Spleen (tissue), 7 donors: ENCODE measurements around the gene LCE6A.

Experiments used
- POLR2A ChIP-seq, 3 donors: fragments of 450-650 bp; IDR thresholded peaks; one replicate each; pipeline ENCODE4 v1.5.1; 2017; ENCODE audit warnings: antibody characterized with exemption in 3 of 3, mild to moderate bottlenecking in 1 of 3
- TF ChIP-seq, protein P1 (sequence below), 11 experiments: fragments of 200-600 bp in 7 of 11; fragments of 450-650 bp in 4 of 11; sonication (generic) in 4 of 11; IDR thresholded peaks in 8 of 11; conservative IDR thresholded peaks in 3 of 11; 1 replicate in 7 of 11; 2 replicates in 4 of 11; pipeline versions ENCODE4 v1.4.0 to v1.8.0; 2016 to 2021; ENCODE audit warnings: antibody characterized with exemption in 11 of 11, inconsistent platforms in 4 of 11, mild to moderate bottlenecking in 1 of 11
- donor health status: DM: no; HTN: no; CAD: no; lungs with moderate emphysema.
- donor health status: DM: no; HTN: no; CAD: no.
- donor health status: DM: no; HTN: no; CAD: no.

DNA sequence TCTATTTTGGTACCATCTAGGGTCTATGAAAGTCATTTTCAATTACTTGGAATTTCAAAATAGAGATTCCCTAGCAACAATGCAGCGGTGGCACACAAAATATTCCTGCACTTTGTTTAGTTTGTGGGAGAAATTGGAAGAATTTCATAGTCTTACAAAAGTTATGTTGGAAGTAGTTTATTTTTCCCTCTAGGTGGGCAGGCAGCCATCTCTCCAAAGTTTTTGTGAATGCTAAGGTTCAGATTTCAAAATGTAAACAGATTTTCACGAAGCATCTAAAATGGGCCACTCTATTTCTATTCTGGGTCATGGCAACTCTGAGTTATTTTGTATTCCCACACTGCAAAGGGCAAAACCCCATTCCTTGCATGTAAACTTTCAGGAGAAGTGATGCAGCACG lies 43.4 kb downstream of the LCE6A start:
- TF ChIP-seq, protein P1, sequence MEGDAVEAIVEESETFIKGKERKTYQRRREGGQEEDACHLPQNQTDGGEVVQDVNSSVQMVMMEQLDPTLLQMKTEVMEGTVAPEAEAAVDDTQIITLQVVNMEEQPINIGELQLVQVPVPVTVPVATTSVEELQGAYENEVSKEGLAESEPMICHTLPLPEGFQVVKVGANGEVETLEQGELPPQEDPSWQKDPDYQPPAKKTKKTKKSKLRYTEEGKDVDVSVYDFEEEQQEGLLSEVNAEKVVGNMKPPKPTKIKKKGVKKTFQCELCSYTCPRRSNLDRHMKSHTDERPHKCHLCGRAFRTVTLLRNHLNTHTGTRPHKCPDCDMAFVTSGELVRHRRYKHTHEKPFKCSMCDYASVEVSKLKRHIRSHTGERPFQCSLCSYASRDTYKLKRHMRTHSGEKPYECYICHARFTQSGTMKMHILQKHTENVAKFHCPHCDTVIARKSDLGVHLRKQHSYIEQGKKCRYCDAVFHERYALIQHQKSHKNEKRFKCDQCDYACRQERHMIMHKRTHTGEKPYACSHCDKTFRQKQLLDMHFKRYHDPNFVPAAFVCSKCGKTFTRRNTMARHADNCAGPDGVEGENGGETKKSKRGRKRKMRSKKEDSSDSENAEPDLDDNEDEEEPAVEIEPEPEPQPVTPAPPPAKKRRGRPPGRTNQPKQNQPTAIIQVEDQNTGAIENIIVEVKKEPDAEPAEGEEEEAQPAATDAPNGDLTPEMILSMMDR (IDR thresholded peaks at IDR 0.05 in 8 of 11, conservative IDR thresholded peaks at IDR 0.05 in 3 of 11) = no peak
- no peak for TF ChIP-seq POLR2A (IDR thresholded peaks at IDR 0.05)
